MM.1S (cell line): Measurements from ENCODE around the gene ADRB2.

Experiments used
- EZH2 ChIP-seq: fragments of 300-600 bp; sonication (generic); optimal IDR thresholded peaks from 2 replicates; pipeline ENCODE3; 2017; ENCODE audit warnings: low read depth, mild to moderate bottlenecking, antibody characterized with exemption, low read length, mixed read lengths
- EZH2phosphoT487 ChIP-seq: fragments of 300-600 bp; sonication (generic); IDR thresholded peaks from 2 replicates; pipeline ENCODE4 v1.6.1; 2018; ENCODE audit warnings: antibody characterized with exemption, low read length
- TF ChIP-seq, protein P1 (sequence below): fragments of 300-600 bp; sonication (generic); IDR thresholded peaks from 2 replicates; pipeline ENCODE4 v1.5.1; 2016; ENCODE audit warnings: antibody characterized with exemption, low read length, mixed read lengths

DNA sequence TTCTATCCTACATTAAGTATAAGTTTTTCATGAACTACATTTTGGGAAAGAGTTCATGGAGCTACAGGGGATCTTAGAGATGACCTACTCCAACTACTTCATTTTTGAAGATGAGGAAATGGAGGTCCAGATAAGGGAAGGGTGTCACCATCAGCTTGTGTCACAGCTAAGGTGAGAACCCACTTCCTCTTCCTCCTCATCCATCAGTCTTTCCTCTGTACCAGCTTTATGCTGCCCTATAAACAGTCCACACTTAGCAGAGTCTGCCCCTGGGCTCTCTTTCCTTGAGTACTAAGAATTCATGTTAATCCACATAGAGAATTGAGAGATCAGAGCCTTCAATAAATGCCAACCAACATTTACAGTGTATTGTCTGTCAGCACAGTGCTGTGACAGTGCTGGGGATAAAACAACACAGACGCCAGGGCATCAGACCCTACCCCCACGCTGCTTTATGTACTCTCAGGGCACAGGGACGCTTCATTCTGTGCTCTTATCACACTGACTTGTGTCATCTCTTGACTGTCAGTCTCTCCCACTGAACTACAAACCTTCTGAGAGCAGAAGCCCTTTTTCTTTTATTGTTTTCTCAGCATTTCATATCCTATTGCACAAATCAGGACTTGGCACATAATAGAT, 22.1 kb downstream of the ADRB2 start:
- TF ChIP-seq, protein P1, sequence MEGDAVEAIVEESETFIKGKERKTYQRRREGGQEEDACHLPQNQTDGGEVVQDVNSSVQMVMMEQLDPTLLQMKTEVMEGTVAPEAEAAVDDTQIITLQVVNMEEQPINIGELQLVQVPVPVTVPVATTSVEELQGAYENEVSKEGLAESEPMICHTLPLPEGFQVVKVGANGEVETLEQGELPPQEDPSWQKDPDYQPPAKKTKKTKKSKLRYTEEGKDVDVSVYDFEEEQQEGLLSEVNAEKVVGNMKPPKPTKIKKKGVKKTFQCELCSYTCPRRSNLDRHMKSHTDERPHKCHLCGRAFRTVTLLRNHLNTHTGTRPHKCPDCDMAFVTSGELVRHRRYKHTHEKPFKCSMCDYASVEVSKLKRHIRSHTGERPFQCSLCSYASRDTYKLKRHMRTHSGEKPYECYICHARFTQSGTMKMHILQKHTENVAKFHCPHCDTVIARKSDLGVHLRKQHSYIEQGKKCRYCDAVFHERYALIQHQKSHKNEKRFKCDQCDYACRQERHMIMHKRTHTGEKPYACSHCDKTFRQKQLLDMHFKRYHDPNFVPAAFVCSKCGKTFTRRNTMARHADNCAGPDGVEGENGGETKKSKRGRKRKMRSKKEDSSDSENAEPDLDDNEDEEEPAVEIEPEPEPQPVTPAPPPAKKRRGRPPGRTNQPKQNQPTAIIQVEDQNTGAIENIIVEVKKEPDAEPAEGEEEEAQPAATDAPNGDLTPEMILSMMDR, result no peak
- no peak for TF ChIP-seq EZH2
- no peak for TF ChIP-seq EZH2phosphoT487
